ENCODE measurements around the gene EGLN3. TPM values are rescaled to one million over a fixed set of nuclear protein-coding genes. Genes with fewer than 3 reads are reported as not detected.
"Not testable (repeated sequence)": the region's sequence is repeated elsewhere in the genome, so short reads cannot be mapped to it uniquely, and the experiment has no call there.

EGLN3 gene
- polyA plus RNA-seq, 4 donors, result 13.0 to 18.6 (median 14.6) TPM

DNA sequence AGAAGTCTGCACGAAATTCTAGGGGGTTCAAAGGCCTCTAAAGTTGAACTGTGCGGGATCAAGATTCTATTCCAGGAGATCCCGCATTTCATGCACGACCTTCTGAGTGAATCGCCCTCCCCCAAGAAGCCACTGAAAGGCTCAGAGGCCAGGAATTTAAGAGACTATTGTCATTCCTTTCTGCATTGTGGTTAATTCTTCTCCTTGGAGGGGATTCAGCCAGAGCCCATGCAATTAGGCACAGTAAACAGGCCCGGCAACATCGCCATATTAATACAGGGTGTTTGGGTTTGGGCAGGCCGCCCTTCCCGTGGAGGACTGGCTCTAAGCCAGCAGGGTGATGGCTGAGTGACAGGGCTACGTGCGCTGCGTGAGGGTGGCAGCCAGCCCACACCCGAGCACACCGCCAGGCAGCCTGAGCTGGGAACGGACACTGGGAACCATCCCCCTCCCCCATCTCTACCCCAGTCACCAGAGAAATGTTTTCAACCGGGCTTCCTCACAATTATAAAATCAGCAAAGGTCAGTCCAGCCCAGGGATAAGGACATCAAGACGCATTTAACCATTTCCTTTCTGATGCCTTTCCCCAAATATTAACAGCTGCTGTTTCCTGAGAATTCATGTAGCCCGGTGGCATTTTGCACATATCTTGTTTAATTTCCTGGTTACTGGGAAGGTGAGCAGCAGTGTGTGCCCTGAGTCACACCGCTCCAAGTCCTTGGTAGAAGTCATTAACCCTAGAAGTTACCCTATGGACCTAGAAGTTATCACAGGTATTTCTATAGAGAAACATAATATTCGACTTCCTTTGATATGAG lies 12.5 kb downstream of the EGLN3 start:
- DNase-seq (ENCODE audit: low read depth in 4 of 4, low spot score in 2 of 4), result no peak

DNA sequence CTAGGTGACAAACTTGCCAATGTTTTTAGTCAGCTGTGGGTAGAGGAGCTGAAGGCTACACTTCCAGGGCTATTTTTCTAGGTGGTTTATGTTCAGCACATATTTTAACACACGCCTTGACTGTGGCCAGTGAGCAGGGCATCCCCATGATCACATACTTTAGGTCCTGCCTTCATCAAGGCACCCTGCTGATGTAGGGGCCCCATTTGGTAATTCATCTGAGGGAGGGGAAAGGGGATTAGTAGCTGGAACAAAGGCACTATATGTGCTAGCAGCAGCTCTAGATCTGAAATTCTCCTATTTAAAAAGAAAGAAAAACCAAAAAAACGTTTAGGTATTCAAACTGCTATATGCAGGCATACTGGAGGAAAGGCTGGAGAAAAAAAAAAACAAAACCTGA lies 14.5 kb downstream of the EGLN3 start:
- no peak for DNase-seq (ENCODE audit: low read depth in 4 of 4, low spot score in 2 of 4)

DNA sequence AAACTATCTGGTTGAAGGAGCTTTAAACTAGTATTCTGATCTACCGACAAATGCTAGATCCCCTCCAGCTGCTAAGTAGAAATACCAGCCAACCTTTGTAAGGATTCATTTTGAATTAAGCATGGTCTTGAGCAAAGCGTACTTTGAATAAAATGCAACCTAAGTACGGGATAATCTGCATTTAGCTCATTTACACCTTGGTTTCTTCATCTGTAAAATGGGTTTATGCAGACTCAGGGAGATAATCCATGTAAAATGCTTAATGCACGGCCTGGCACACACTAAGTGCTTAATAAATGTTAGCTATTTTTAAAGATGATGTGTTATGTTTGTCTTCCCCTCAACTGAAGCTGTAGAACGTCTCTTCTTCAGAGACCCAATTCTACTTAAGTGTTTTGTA lies 15.9 kb downstream of the EGLN3 start:
- no peak for DNase-seq (ENCODE audit: low read depth in 4 of 4, low spot score in 2 of 4)

DNA sequence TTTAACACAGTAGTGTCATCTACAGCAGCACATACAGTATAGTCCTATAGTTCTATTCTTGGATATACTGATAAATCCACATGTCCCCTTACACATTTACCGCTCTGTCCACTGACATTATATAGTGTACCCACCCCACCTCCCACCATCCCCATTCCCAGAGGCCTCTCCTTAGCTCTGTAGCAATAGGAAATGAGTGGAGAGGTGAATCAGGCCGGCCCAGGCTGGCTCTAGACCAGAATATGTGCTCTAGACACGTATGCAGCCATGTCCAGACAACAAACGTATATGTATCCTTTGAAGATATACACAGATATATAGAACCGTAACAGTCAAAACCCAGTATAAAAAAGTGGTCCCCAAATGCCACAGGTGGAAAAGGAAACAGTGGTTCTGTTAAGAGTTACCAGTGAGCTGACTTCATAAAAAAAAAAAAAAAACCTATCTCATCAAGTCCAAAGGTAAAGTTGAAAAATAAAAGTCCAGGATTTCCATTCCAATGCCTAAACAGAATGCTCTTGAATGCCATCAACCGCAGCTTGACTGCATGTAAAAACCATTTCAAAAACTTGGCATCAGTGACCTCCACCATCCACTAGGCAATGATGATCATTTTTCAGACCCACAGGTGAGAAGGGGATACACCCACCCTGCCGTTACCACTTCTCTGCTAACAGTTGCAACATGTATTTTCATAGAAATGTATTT lies 16.7 kb downstream of the EGLN3 start:
- no peak for DNase-seq (ENCODE audit: low read depth in 4 of 4, low spot score in 2 of 4)

DNA sequence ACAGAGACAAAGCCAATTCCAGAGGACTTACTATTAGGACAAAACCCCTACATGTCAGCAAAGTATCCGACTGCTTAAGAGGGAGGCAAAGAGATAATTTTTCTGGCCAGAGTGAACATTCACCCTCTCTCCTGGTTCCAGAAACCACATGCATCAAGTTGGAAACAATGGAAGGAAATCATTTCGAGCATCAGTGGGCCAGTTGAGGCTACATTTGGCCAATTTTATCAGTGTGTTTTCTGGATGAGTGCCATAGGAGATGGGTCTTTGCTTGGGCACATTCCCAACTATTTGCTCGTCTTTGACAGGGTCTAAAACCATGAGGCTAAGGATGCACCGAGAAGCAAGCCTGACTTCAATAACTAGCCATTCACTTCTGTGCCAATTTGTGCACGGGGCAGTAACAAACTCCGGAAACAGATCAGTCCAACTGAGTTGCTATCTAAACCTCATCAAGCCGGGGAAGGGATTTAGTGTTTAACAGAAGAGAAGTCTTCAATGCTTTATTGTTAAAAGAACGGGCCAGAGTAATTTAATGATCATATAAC lies 17.4 kb downstream of the EGLN3 start:
- DNase-seq (ENCODE audit: low read depth in 4 of 4, low spot score in 2 of 4), result no peak

DNA sequence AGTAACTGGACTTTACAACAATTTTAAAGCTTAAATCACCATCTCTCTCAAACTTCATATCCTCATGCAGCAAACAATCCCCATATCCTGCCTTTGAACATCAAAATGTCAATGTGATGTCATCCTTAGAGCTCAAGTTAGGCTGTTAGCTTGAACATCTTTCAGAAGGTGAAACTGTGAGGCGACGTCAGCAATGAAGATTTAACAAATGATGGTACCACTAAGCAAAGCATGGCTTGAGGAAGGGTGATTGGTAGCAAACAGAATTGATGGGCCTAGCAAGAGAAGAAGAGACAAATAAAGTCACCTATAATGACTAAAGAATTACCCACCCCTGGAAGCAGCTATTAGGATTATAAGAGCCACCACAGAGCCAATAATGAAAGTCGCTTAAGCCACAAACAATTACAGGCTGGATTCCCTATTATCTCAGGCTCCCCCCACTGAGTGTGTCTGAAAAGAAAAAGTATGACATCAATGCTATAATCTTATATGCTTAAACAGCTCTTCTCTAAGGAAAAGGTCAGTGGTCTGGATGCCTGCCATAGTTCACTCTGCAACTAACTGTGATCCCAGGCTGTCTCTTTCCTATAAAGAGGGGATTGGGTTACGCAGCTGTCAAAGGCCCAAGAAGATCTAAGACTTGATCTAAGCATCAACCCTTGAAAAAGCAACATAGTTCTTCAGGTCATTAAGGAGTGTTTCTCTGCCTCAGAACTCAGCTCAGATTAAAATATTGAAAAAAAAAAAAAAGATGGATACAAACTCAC lies 18.1 kb downstream of the EGLN3 start:
- DNase-seq (ENCODE audit: low read depth in 4 of 4, low spot score in 2 of 4), result no peak

DNA sequence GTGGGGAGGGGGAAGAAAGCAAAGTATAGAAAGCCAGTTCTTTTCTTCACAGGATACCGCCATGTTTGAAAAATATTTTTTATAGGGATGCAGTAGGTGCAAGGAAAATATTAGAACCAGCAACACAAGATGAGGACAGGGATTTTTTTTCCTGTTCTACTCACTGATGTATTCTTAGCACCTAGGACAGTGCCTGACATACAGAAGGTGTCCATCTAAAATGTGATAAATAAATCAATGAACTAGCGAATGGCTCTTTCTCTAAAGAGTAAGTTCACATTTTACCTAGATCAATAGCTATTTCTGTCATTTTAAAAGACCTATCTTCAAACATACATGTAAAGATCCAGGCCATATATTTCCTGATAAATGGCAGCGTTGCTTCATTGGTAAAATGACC lies 18.8 kb downstream of the EGLN3 start:
- no peak for DNase-seq (ENCODE audit: low read depth in 4 of 4, low spot score in 2 of 4)

DNA sequence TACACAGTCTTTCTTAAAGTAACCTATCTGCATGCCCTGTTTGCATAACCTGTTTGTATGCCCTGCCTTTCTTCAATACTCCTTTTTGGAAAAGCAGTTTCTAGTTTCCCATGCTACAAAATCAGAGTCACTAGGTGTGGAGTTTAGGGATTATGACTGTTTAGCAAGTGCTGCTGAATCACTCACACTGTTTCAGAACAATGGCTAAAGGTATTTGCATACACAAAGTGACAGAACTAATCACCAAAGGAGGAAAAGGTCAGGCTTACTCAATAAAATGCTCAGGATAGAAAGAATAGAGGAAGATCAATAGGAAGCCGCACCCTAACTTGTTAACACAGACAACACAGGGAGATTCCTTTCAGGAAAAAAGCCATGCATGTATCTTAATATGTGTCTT lies 19.4 kb downstream of the EGLN3 start:
- DNase-seq (ENCODE audit: low read depth in 4 of 4, low spot score in 2 of 4), result no peak

DNA sequence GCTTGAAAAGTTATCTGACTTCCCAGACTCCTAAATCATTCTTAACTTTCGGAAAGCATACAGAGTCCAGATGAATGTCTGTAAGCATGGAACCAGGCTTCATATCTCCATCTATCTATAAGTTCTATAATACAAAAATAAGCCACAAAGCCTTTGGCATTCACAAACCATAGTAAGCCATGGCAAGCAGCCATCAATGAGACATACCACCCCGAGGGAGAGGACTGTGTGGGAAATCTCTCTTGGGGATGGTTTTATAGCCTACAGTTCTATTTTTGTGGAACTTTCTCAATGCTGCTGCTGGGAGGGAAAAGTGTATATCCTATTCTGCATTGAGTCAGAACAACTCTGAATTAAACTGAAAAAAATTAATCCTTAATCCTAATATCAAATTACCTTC lies 20.4 kb downstream of the EGLN3 start:
- DNase-seq (ENCODE audit: low read depth in 4 of 4, low spot score in 2 of 4), result no peak

DNA sequence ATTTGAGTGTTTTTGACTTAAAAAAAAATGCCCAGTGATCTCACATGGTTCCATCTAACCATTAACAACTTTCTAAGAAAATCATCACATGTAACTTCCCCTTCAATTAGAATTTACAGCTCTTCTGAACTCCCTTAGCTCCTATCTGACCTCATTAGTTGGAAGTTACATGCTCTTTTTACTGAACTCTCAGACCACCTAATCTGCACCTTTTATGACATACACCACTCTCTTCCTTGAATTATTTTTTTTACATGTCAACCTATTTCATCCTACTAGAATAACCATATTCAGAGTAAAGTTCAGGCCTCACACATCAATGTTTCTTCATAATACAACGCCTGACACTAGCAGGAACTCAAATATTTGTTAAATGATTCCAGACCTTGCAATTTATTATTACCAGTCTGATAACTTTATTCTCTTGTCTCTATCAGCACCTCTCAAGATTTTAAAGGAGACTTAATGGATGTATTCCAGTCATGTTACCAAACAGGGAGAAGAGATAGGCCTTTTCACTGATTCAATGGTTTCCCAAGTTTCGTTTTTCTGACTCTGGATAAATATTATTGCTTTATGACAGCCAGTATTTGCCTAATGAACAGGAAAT lies 21.0 kb downstream of the EGLN3 start:
- no peak for DNase-seq (ENCODE audit: low read depth in 4 of 4, low spot score in 2 of 4)

DNA sequence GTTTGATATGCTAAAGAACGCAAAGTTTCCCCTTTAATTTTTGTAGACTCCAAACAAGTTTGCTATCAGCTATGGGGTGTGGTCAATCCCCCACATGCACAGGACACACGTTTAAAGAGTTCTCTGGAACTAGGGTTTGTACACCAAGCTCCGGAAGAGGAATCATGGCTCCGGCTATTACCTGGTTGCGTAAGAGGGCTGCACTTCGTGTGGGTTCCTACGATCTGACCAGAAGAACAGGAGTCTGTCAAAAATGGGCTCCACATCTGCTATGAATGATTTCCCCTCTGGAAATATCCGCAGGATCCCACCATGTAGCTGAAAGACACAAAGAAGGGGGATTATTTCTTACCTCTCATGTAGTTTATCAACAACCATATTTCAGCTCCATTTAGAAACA lies 22.0 kb downstream of the EGLN3 start:
- no peak for DNase-seq (ENCODE audit: low read depth in 4 of 4, low spot score in 2 of 4)

DNA sequence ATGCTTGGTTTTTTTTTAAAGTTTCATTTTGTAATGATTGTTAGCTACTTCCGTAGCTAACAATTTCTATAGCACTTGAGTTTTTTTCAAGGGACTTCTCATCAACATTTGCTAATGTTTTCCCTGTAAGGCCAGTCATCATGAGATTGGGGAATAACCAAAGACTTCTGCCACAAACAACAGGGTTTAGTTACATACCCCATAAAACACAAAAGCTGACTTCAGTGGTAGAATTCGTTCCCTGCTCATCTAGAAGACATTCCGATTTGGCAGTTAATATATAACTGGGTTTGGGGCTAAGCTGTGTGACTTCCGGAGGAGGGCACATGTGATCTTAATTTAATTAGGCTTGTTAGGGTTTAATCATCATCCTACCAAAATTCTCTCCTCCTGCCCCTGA lies 22.9 kb downstream of the EGLN3 start:
- DNase-seq (ENCODE audit: low read depth in 4 of 4, low spot score in 2 of 4), result no peak

DNA sequence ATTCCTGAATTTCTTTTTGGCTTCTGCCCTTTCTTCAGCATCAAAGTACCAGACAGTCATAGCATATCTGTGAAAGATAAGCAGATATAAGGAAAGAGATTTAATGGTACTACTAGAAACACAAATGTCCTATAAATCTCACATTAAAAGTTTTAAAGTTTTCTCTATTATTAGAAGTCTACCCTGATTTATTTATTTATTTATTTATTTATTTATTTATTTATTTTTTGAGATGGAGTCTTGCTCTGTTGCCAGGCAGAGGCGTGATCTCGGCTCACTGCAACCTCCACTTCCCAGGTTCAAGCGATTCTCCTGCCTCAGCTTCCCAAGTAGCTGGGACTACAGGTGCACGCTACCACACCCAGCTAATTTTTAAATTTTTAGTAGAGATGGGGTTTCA lies 23.9 kb downstream of the EGLN3 start:
- DNase-seq (ENCODE audit: low read depth in 4 of 4, low spot score in 2 of 4), result not testable (repeated sequence)

DNA sequence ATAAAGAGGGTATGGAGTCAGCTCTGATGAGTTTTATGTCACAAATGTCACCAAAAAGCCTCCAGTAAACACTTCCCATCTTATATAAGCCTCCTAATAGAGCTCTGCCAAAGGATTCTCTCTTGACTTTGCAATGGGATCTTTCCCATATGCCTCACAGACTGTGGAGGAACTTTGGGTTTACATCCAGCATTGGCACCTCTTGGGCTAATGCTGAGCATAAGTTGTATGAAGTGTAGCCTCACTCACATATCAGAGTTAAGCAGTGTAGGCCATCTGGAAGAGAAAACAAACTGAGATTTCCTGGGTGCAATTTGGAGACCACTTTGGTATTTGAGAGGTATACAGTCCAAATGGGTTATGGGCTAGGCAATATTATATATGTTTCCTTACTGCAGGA lies 24.9 kb downstream of the EGLN3 start:
- no peak for DNase-seq (ENCODE audit: low read depth in 4 of 4, low spot score in 2 of 4)

DNA sequence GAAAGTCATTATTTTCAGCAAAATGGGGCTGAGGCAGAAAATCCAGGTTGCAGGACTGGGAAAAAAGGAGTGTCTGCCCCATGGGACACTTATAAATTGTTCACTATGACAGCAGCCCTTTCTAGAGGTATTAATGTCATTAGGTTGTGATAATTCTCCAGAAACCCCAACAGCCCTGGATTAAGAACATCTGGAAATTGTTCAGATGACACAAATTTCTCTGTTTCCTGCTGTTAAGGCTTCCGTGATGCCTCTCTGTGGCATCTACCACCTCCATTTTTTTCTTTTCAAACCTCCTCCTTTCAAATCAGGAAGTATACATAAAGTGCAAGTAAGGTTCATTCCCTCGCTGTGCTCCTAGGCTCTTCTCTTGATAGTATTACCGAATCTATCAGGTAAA lies 25.6 kb downstream of the EGLN3 start:
- DNase-seq (ENCODE audit: low read depth in 4 of 4, low spot score in 2 of 4), result no peak

DNA sequence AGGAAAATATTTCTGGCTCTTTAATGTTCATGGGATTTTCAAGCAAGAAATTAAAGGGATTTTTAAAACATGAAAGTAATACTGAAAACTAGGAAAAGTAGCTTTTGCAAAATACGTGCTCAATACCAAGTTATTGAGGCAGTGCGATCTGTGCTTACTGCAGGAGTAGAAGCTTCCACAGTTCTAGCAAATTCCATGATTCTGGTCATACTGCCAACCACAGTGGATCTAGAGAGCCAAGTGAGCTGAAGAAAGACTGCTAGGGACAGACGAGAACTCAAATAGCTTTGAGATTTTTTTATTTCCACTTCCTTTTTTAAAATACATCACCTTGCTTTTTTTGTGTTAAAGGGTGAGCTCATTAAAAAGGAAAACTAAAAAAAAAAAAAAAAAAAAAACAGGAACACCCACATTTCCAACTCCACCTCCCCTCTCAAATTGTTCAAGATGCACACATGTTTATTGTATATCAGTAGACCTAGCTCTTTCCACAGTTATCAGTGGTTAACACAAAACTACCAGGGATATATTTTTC lies 26.2 kb downstream of the EGLN3 start:
- no peak for DNase-seq (ENCODE audit: low read depth in 4 of 4, low spot score in 2 of 4)

DNA sequence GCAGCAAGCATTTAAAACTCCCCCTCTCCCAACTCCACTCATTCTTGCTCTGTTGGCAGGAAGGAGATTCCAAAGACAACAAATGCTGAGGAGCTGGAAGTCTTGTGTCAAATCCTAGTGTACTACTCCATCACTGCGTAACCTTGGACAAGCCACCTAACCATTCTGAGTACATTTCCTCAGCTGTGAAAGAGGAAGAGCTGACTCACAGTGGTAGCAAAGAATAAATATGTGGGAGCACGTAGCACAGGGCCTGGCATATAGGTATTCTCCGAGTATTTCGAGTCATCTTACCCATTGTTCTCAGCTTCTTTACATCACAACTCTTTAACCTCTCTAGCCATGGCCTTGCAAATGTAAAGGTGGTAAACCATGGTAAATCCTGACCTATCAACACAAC lies 28.7 kb downstream of the EGLN3 start:
- no peak for DNase-seq (ENCODE audit: low read depth in 4 of 4, low spot score in 2 of 4)

DNA sequence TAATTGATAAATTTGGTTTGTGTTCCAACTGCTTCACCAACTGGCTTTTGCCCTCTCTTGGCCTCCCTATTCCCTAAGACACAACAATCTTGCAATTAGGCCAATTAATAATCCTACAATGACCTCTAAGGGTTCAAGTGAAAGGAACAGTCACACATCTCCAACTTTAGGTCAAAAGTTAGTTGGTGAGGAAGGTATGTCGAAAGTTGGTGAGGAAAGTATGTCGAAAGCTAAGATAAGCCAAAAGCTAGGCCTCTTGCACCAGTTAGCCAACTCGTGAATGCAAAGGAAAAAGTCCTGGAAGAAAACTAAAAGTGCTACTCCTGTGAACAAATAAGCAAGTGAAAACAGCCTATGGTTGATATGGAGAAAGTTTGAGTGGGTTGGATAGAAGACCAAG lies 32.6 kb downstream of the EGLN3 start:
- DNase-seq (ENCODE audit: low read depth in 4 of 4, low spot score in 2 of 4), result no peak

DNA sequence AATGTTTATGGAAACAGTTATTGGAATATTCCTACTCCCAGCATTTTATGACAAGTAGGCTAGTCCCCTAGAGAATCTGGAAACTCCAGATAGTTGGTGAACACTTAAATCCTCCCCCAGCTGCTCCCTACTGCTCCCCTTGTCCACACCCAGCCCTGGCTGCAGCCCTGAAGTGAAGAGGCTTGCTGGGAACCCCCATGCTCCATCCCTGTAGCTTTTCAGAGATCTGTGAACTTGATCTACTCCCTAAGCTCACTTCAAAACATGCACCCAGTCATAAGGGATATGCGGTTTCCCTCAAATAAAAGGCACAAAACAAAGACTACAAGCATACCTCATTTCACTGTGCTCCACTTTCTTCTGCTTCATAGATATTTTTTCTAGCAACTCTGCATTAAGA lies 33.2 kb downstream of the EGLN3 start:
- DNase-seq (ENCODE audit: low read depth in 4 of 4, low spot score in 2 of 4), result no peak

Data from left renal cortex interstitium (tissue), 4 donors.